GM23248 (cell line): ENCODE results near the gene TTC28. TPM values are rescaled to one million over a fixed set of nuclear protein-coding genes. Genes with fewer than 3 reads are reported as not detected.
A peak's percentile ranks its signal among the peaks of the same experiment; 100 is the strongest.
"Not testable (repeated sequence)": the region's sequence is repeated elsewhere in the genome, so short reads cannot be mapped to it uniquely, and the experiment has no call there.

Source experiments
- DNase-seq: peaks from one replicate; pipeline ENCODE4 v3.0.0-alpha.2; 2015
- H2AFZ ChIP-seq: fragments of 200-600 bp; sonication (generic); 2 replicates; pipeline ENCODE4 v1.6.1; 2016; ENCODE audit warnings: antibody characterized with exemption
- H3F3A ChIP-seq: fragments of 200-600 bp; sonication (generic); 2 replicates; pipeline ENCODE4 v1.6.1; 2016; ENCODE audit warnings: mild to moderate bottlenecking, antibody characterized with exemption, mixed run types; ENCODE audit not compliant: insufficient read depth
- H3K27ac ChIP-seq: fragments of 200-600 bp; sonication (generic); 2 replicates; pipeline ENCODE4 v1.5.1; 2016; ENCODE audit warnings: mild to moderate bottlenecking
- H3K27me3 ChIP-seq: fragments of 200-600 bp; sonication (generic); replicated peaks from 2 replicates; pipeline ENCODE4 v1.6.1; 2016; ENCODE audit warnings: mild to moderate bottlenecking; ENCODE audit not compliant: insufficient read depth
- H3K36me3 ChIP-seq: fragments of 200-600 bp; sonication (generic); 2 replicates; pipeline ENCODE4 v1.6.1; 2016; ENCODE audit warnings: low read depth, mild to moderate bottlenecking
- H3K4me1 ChIP-seq: fragments of 200-600 bp; sonication (generic); 2 replicates; pipeline ENCODE4 v1.6.1; 2016; ENCODE audit warnings: mild to moderate bottlenecking; ENCODE audit not compliant: insufficient read depth
- H3K4me2 ChIP-seq: fragments of 200-600 bp; sonication (generic); one replicate; pipeline ENCODE4 v1.6.1; 2016; ENCODE audit warnings: mild to moderate bottlenecking; ENCODE audit not compliant: unreplicated experiment
- H3K4me3 ChIP-seq: fragments of 200-600 bp; sonication (generic); 2 replicates; pipeline ENCODE4 v1.5.1; 2016; ENCODE audit warnings: mild to moderate bottlenecking
- H3K79me2 ChIP-seq: fragments of 200-600 bp; sonication (generic); 2 replicates; pipeline ENCODE4 v1.6.1; 2016; ENCODE audit warnings: mild to moderate bottlenecking; ENCODE audit not compliant: insufficient read depth
- H3K9ac ChIP-seq: fragments of 200-600 bp; sonication (generic); 2 replicates; pipeline ENCODE4 v1.6.1; 2016; ENCODE audit warnings: mild to moderate bottlenecking
- H3K9me2 ChIP-seq: fragments of 200-600 bp; sonication (generic); 2 replicates; pipeline ENCODE4 v1.6.1; 2016; ENCODE audit warnings: mixed run types, mild to moderate bottlenecking, moderate library complexity; ENCODE audit not compliant: insufficient read depth
- H3K9me3 ChIP-seq: fragments of 200-600 bp; sonication (generic); one replicate; pipeline ENCODE4 v1.6.1; 2017; ENCODE audit warnings: low read depth
- H4K20me1 ChIP-seq: fragments of 200-600 bp; sonication (generic); 2 replicates; pipeline ENCODE4 v1.6.0; 2016; ENCODE audit not compliant: insufficient read depth
- EZH2 ChIP-seq: fragments of 200-600 bp; sonication (generic); IDR thresholded peaks from 2 replicates; pipeline ENCODE4 v1.6.1; 2018; ENCODE audit warnings: antibody characterized with exemption, mild to moderate bottlenecking; ENCODE audit not compliant: insufficient read depth, poor library complexity, severe bottlenecking
- EZH2phosphoT487 ChIP-seq: fragments of 200-600 bp; sonication (generic); IDR thresholded peaks from 2 replicates; pipeline ENCODE4 v1.6.1; 2018; ENCODE audit warnings: antibody characterized with exemption, moderate library complexity, mild to moderate bottlenecking, low read depth; ENCODE audit not compliant: insufficient read depth
- WGBS, 2 experiments: methylation state at CpG; one replicate each; pipeline ENCODE4 v1.1.6; 2015 to 2017; ENCODE audit warnings: low lambda C conversion rate in 2 of 2, low coverage in 1 of 2; ENCODE audit errors: missing lambda C conversion rate in 2 of 2; 5-methylcytosine and 5-hydroxymethylcytosine counted together
- in situ Hi-C: fragments of 300-500 bp; cut with MboI; formaldehyde crosslinking; loops from 2 replicates; pipeline ENCODE4 v1.15.0; 2020
- polyA plus RNA-seq: library from polyadenylated mRNA; unstranded; fragments of >200 nt; fragmentation: Nextera tagmentation; extraction: Ambion mirVana; gene quantifications from 2 replicates; pipeline ENCODE4 v1.2.1, GENCODE V29; 2016
- total RNA-seq: library from RNA; depleted of rRNA; stranded (reverse); fragments of >200 nt; shearing (Covaris generic); gene quantifications from 2 replicates; pipeline ENCODE4 v1.2.3, GENCODE V29; 2014

The TTC28 gene
- total and polyA plus RNA-seq, 2 experiments from 2014 or later, result 12.5 to 41.9 TPM

- in situ Hi-C loops, result no loop called here
- Histone ChIP-seq H3F3A (no peaks in the 10 kb centered on the region), H3K9ac (no peak overlapping the region), H3K4me1 (peaks cover 9% of the 10 kb centered on the region), H4K20me1 (0 out of 2 replicates have a peak, but pooled peaks cover 3% of the 10 kb centered on the region), H3K79me2 (no peaks in the 10 kb centered on the region), H3K36me3 (no peaks in the 10 kb centered on the region), H3K4me2 (no peak overlapping the region), H3K4me3 (no peak overlapping the region), H3K9me2 (no peaks in the 10 kb centered on the region), H2AFZ (no peak overlapping the region), H3K27ac (no peak overlapping the region), H3K9me3 (no peaks in the 10 kb centered on the region), H3K27me3 (no peaks in the 10 kb centered on the region)
- WGBS, 2 experiments, result 91 to 100% methylated on average over 1 of the region's 1 CpG
- TF ChIP-seq EZH2 (no peak), EZH2phosphoT487 (no peak)
- DNase-seq, result no peak
Measured at GRCh38 chr22:28500006-28500405, 179.6 kb downstream of the TTC28 start.

GRCh38 chr22:28498044-28498443, 181.6 kb downstream of the TTC28 start:
- H3K9me2 ChIP-seq, result no peaks in the 10 kb centered on the region
- 89 to 91% methylated on average over 4 of the region's 4 CpGs for WGBS, 2 experiments
- H3K9me3 ChIP-seq, result no peaks in the 10 kb centered on the region
- H3F3A ChIP-seq, result no peaks in the 10 kb centered on the region
- H3K79me2 ChIP-seq, result no peaks in the 10 kb centered on the region
- TF ChIP-seq EZH2phosphoT487 (no peak), EZH2 (no peak)
- no peaks in the 10 kb centered on the region for H3K27me3 ChIP-seq
- H4K20me1 ChIP-seq, result 0 out of 2 replicates have a peak, but pooled peaks cover 3% of the 10 kb centered on the region
- H3K4me1 ChIP-seq, result peaks cover 9% of the 10 kb centered on the region
- in situ Hi-C loops, result no loop called here
- no peak for DNase-seq
- H3K4me2 ChIP-seq, result no peak overlapping the region
- no peak overlapping the region for H3K9ac ChIP-seq
- no peak overlapping the region for H3K4me3 ChIP-seq
- no peak overlapping the region for H3K27ac ChIP-seq
- H2AFZ ChIP-seq, result no peak overlapping the region
- H3K36me3 ChIP-seq, result no peaks in the 10 kb centered on the region

GRCh38 chr22:28497188-28497587, 182.5 kb downstream of the TTC28 start:
- H3K79me2 ChIP-seq, result no peaks in the 10 kb centered on the region
- TF ChIP-seq EZH2phosphoT487, result no peak
- TF ChIP-seq EZH2, result no peak
- H3K27ac ChIP-seq, result no peak overlapping the region
- peak overlapping the region; percentile 56 for H3K4me2 ChIP-seq
- no peak overlapping the region for H3K4me3 ChIP-seq
- H3K27me3 ChIP-seq, result no peaks in the 10 kb centered on the region
- H4K20me1 ChIP-seq, result 0 out of 2 replicates have a peak, but pooled peaks cover 3% of the 10 kb centered on the region
- in situ Hi-C loops, result no loop called here
- no peaks in the 10 kb centered on the region for H3K9me2 ChIP-seq
- H3F3A ChIP-seq, result no peaks in the 10 kb centered on the region
- peak; percentile 58 for DNase-seq
- no peak overlapping the region for H2AFZ ChIP-seq
- no peak overlapping the region for H3K9ac ChIP-seq
- H3K4me1 ChIP-seq, result peaks cover 9% of the 10 kb centered on the region
- no peaks in the 10 kb centered on the region for H3K9me3 ChIP-seq
- no peaks in the 10 kb centered on the region for H3K36me3 ChIP-seq
- WGBS, 2 experiments, result 43 to 51% methylated on average over 2 of the region's 2 CpGs

GRCh38 chr22:28491289-28491688, 188.4 kb downstream of the TTC28 start:
- 100% methylated on average over 1 of the region's 2 CpGs for WGBS, 2 experiments
- H3K4me2 ChIP-seq, H3K9me2 ChIP-seq, H3K9ac ChIP-seq, H3K9me3 ChIP-seq, H3K36me3 ChIP-seq, in situ Hi-C loops, H3K4me3 ChIP-seq, H4K20me1 ChIP-seq, H3K4me1 ChIP-seq, H3K79me2 ChIP-seq, H3F3A ChIP-seq, H3K27ac ChIP-seq, H3K27me3 ChIP-seq, DNase-seq, H2AFZ ChIP-seq: not testable (repeated sequence)

GRCh38 chr22:28488825-28489224, 190.8 kb downstream of the TTC28 start:
- H3K4me3 ChIP-seq, result no peak overlapping the region
- H3K4me1 ChIP-seq, result no peaks in the 10 kb centered on the region
- no peaks in the 10 kb centered on the region for H4K20me1 ChIP-seq
- DNase-seq, result no peak
- no peaks in the 10 kb centered on the region for H3K9me2 ChIP-seq
- no peaks in the 10 kb centered on the region for H3F3A ChIP-seq
- H2AFZ ChIP-seq, result no peak overlapping the region
- in situ Hi-C loops, result no loop called here
- WGBS, 2 experiments, result 92 to 96% methylated on average over 2 of the region's 2 CpGs
- H3K9ac ChIP-seq, result no peak overlapping the region
- no peaks in the 10 kb centered on the region for H3K79me2 ChIP-seq
- H3K36me3 ChIP-seq, result no peaks in the 10 kb centered on the region
- no peak for TF ChIP-seq EZH2phosphoT487
- no peak for TF ChIP-seq EZH2
- H3K27me3 ChIP-seq, result no peaks in the 10 kb centered on the region
- no peak overlapping the region for H3K4me2 ChIP-seq
- H3K27ac ChIP-seq, result no peak overlapping the region
- no peaks in the 10 kb centered on the region for H3K9me3 ChIP-seq
